GM08714 (cell line): ENCODE measurements around the gene C19orf12.

Experiments used
- H3K4me3 ChIP-seq: fragments of 200-500 bp; sonication (Bioruptor generic); 2 replicates; pipeline ENCODE4 v1.5.1; 2014; ENCODE audit warnings: mild to moderate bottlenecking, low read length, inconsistent platforms
- ZNF274 ChIP-seq: IDR thresholded peaks from 2 replicates; pipeline ENCODE4 v1.6.1; 2012; ENCODE audit warnings: mild to moderate bottlenecking, low read depth, low read length

C19orf12 gene

GRCh38 chr19:29658221-29658991, 56.7 kb downstream of the C19orf12 start:
- H3K4me3 ChIP-seq = no peak overlapping the region
- no peak for TF ChIP-seq ZNF274

GRCh38 chr19:29655648-29656335, 59.3 kb downstream of the C19orf12 start:
- no peak for TF ChIP-seq ZNF274
- H3K4me3 ChIP-seq = no peak overlapping the region

GRCh38 chr19:29653398-29653797, 61.7 kb downstream of the C19orf12 start:
- TF ChIP-seq ZNF274 = no peak

GRCh38 chr19:29651622-29652394, 63.3 kb downstream of the C19orf12 start:
- no peak overlapping the region for H3K4me3 ChIP-seq
- no peak for TF ChIP-seq ZNF274

More at GRCh38 chr19:29653398-29653797, 61.7 kb downstream of the C19orf12 start:
- no peak overlapping the region for H3K4me3 ChIP-seq

- H3K4me3 ChIP-seq = no peak overlapping the region
Observed at GRCh38 chr19:29650772-29651387, 64.2 kb downstream of the C19orf12 start.

More at GRCh38 chr19:29650772-29651387, 64.2 kb downstream of the C19orf12 start:
- no peak for TF ChIP-seq ZNF274
